Measurements from ENCODE around the gene LIMCH1.
"Not testable (repeated sequence)": the region's sequence is repeated elsewhere in the genome, so short reads cannot be mapped to it uniquely, and the experiment has no call there.

The LIMCH1 gene

GRCh38 chr4:41642746-41643145 lies 104.8 kb downstream of the LIMCH1 start:
- DNase-seq (ENCODE audit: low spot score): not testable (repeated sequence)

DNA sequence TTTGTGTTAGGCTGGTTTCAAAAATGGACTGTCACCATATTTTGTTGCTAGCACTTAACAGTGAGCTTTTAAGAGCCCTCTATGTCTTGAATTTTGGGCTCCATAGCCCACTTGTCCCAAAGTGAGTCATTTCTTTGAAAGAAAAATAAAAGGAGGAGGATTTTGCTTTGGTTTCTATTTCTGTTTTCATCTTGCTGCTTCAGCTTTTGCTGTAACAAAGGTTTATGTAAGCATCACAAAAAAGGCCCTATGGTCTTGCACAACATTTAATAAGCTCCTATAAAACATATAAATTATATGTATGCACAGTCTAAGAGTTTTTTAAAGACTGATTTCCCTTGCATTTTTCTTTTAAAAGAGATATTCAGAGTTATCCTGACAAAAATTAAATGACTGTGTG lies 105.4 kb downstream of the LIMCH1 start:
- DNase-seq (ENCODE audit: low spot score): no peak

DNA sequence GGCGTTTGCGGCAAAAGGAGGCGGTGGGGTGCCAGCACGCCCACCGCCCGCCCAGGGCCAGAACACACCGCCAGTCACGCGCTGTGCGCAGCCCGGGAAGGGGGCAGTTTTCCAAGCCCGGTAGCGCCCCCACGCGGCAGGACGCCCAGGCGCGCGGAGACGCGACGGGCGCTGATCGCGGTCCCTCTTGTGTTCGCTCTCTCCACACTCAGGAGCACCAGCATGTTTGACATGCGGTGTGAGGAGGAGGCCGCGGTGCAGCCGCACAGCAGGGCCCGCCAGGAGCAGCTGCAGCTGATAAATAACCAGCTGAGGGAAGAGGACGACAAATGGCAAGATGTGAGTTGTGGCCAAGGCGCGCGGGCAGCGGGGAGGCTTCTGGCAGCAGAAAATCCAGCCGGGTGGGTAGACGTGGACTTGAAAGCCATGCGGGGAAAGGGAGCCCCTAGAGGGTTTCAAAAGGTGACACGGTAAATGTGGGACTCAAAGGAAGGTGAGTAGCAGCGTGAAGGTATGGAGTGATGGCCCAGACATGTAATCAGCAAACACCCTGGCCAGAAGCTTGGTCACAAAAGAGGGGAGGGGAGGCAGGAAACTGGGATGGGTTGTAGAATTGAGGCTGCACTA lies 106.4 kb downstream of the LIMCH1 start:
- no peak for DNase-seq (ENCODE audit: low spot score)

GRCh38 chr4:41644915-41645295 lies 106.9 kb downstream of the LIMCH1 start:
- no peak for DNase-seq (ENCODE audit: low spot score)

GRCh38 chr4:41645728-41646390 lies 107.9 kb downstream of the LIMCH1 start:
- DNase-seq (ENCODE audit: low spot score): no peak

GRCh38 chr4:41646862-41647261 lies 108.9 kb downstream of the LIMCH1 start:
- DNase-seq (ENCODE audit: low spot score): no peak

- DNase-seq (ENCODE audit: low spot score): no peak
Measured at GRCh38 chr4:41647383-41647782, 109.4 kb downstream of the LIMCH1 start.

- not testable (repeated sequence) for DNase-seq (ENCODE audit: low spot score)
Measured at GRCh38 chr4:41651150-41651549, 113.2 kb downstream of the LIMCH1 start.

DNA sequence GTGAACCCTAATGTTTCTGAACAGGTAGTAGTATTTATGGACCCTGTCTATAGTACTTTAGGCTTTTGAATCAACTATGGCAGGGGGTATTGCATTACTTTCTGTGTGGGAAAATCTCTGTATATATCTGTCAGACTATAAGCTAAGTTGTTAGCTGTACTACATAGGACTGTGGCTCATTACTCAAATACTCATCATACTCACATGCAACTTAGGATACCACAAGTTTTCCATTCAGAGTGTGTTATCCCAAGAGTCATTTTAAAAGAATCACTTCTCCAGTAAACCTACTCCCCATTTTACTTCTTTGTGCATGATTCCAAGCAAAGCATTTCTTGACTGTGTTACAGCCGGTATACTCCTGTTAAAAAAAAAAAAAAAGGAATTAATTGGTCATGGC lies 115.0 kb downstream of the LIMCH1 start:
- DNase-seq (ENCODE audit: low spot score): no peak

DNA sequence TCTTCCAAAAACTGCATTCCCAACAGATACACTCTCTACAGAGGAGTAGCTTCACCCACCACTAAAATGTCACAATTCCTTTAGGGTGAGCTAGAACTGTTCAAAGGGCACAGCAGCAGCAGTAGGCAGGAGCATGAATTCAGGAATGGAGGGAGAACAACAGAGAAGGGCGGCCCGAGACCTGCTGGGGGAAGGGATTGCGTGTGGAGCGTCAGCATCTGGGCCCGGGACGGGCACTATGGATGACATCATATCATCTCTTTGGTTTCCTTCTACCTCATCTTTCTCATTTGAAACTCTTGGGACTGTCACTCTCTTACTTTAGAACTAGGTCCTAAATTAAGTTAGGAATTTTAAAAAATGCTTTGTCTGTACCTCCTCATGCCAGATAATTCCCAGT lies 115.6 kb downstream of the LIMCH1 start:
- no peak for DNase-seq (ENCODE audit: low spot score)

DNA sequence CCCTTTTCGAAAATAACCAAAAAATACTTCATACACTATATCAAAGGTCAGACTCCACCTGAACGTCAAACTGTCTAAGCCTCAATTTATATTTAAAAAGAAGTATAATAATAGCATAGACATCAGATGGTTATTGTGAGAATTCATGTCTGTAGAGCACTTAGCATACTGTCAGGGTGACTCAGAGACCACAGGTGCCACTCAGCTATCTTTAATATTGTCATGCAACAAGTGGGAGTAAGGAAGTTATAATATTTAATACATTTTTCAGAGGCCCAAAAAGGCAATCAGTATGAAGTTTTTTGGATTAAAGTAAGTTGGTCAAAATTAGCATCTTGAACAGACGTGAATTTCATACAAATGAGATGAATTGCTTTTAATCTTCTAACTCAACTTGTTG lies 117.2 kb downstream of the LIMCH1 start:
- peak; percentile 31 for DNase-seq (ENCODE audit: low spot score)

DNA sequence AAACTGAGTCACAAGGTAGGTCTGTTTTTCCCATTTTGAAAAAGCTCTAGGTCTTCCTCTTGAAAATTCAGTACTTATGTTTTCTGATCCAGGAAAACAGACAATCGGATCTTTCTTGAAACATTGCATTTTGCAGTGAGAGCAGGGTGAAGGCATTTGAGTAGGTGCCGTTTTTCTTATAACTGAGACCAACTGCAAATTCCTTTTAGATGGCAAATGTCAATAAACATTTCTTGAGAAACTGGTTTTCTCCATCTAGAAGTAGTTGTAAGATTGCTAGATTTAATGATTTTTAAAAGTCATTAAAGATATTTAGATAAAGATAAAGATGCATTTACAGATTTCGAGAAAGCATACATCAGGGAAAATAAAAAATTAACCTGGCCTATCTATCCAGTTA lies 118.1 kb downstream of the LIMCH1 start:
- no peak for DNase-seq (ENCODE audit: low spot score)

- no peak for DNase-seq (ENCODE audit: low spot score)
Measured at GRCh38 chr4:41656572-41657520, 118.9 kb downstream of the LIMCH1 start.

DNA sequence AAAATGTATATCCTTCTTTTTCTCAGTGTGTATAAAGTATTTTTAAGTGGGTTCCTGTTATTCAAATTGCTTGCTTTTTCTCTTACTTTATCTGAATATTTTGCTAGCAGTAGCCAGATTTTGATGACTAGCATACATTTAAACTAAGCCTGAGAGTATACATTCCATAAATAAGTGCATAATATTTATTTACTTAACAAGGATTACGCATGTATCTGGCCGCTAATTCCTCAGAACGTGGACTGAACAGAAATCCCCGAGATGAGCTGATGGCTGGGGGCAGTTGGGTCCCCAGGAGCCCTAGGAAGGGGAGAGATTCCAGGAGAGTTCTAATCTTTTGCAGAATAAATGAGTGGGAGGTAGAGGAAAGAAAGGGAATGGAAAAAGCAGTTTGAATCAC lies 119.6 kb downstream of the LIMCH1 start:
- DNase-seq (ENCODE audit: low spot score): no peak

DNA sequence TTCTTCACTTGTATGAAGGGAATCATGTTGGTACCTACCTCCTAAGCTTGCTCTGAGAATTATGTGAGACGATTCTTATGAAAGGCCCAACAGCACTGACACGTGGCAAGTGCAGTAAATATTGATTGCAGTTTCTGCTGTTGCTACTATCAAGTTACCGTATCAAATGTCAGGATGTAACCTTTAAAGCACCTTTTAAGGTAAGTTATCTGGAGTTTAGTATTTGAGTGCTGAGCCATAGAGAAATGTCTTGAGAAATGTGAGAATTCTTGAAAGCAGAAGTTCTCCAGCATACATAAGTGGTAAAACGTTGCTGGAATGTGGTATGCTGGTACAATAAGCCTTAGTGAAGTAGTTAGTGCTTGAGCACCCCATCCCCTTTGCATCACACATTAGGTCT lies 120.2 kb downstream of the LIMCH1 start:
- no peak for DNase-seq (ENCODE audit: low spot score)

DNA sequence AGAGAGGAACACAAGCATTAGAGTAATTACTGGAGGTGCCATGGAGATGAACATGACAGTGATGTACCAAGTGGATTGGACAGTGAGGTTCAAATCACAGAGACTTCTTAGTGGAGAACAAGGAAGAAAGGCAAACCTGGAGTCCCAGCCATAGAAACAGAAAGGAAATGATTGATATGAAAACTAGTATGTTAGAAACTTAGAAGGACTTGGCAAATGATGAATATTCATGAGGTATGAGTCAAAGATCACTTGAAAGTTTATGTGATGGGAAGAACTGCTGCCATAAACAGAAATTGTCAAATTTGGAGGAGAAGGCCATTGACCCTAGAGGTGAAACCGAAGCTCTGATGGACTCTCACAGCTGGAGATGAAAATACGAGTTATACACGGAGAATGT lies 122.4 kb downstream of the LIMCH1 start:
- DNase-seq (ENCODE audit: low spot score): no peak

- peak; percentile 17 for DNase-seq (ENCODE audit: low spot score)
Measured at GRCh38 chr4:41661442-41662076, 123.6 kb downstream of the LIMCH1 start.

GRCh38 chr4:41665636-41666207 lies 127.8 kb downstream of the LIMCH1 start:
- DNase-seq (ENCODE audit: low spot score): no peak

DNA sequence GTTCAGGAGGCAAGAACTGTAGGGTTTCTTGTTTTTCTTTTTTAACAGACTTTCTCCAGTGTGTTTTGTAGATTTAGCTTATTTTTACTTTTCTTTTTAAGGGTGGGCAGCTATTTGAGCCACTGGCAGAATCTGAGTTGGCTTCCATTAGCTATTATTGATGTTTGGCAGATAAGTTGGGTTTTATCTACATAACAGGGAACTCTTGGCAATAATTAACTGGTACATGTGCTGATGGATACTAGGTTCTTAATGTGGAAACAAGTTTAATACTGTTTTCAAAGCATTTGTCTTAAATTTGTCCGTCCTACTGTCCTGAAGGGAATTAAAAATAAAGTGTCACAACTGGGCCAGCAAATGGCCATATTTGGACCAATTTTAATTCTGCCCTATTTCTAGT lies 130.1 kb downstream of the LIMCH1 start:
- DNase-seq (ENCODE audit: low spot score): no peak

DNA sequence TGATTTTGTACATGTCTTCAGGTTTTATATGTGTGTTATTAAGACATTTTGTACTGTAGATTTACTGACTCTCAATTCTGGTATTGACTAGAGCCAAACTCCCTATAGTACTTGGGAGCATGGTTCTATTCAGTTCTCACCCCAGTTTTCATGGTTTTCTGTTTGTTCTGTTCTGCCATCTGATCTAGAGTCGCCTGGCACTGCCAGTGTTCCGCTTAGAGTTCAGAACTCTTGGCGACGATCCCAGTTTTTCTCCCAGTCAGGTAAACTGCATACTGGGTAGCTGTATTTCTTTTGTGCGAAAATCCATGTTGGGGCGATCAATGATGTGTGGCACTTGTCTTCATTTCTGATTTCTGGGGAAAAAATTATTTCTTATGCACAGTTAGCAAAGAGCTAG lies 132.6 kb downstream of the LIMCH1 start:
- DNase-seq (ENCODE audit: low spot score): no peak

DNA sequence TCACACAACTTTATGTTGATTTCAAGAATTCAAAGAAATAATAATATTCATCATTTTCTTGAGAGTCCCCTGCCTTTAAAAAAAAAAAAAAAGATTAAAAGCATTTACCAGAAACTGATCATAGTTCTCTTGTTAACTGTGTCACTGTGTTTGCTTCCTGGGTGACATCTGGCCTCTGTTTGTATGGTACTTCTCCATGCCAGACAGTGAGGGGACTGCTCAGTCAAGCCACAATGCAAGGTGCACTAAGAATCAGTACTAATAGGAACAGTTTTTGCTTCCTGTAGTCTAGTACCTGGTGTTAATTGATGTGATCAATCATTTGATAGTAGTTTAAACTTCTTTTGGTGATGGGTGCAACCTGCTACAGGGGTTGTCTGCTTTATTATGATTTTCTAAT lies 133.0 kb downstream of the LIMCH1 start:
- no peak for DNase-seq (ENCODE audit: low spot score)

Data from SW480 (cell line).